Vagina (tissue), 2 donors: ENCODE data around the gene HMGN2. TPM values are rescaled to one million over a fixed set of nuclear protein-coding genes. Genes with fewer than 3 reads are reported as not detected.

Experiments used
- DNase-seq, 2 donors: peaks; one replicate each; pipeline ENCODE4 v3.0.0-alpha.2; 2017; ENCODE audit errors: extremely low spot score in 2 of 2
- H3K27ac ChIP-seq: fragments of 200-600 bp; sonication (generic); one replicate; pipeline ENCODE4 v1.5.1; 2019
- H3K27me3 ChIP-seq: fragments of 200-600 bp; sonication (generic); one replicate; pipeline ENCODE4 v1.5.1; 2019
- H3K36me3 ChIP-seq, 2 donors: fragments of 200-600 bp; sonication (generic); one replicate each; pipeline ENCODE4 v1.5.1; 2017 to 2019
- H3K4me1 ChIP-seq: fragments of 200-600 bp; sonication (generic); one replicate; pipeline ENCODE4 v1.5.1; 2019
- H3K4me3 ChIP-seq, 2 donors: fragments of 200-600 bp; sonication (generic); 1 replicate in 1 of 2; 2 replicates in 1 of 2; pipeline ENCODE4 v1.5.1; 2016 to 2019
- H3K9me3 ChIP-seq: fragments of 200-600 bp; sonication (generic); one replicate; pipeline ENCODE4 v1.5.1; 2019
- CTCF ChIP-seq, 3 experiments: fragments of 450-650 bp in 2 of 3; fragments of 200-600 bp in 1 of 3; sonication (generic) in 1 of 3; IDR thresholded peaks; one replicate each; pipeline ENCODE4 v1.5.1; 2017 to 2019; ENCODE audit warnings: antibody characterized with exemption in 3 of 3, mild to moderate bottlenecking in 2 of 3, moderate library complexity in 2 of 3
- POLR2A ChIP-seq, 2 donors: fragments of 450-650 bp; IDR thresholded peaks; one replicate each; pipeline ENCODE4 v1.6.1; 2017; ENCODE audit warnings: antibody characterized with exemption in 2 of 2, mild to moderate bottlenecking in 2 of 2, moderate library complexity in 2 of 2
- POLR2AphosphoS5 ChIP-seq, 2 donors: sonication (generic); formaldehyde crosslinking; IDR thresholded peaks; one replicate each; pipeline ENCODE4 v1.9.0; 2017; ENCODE audit warnings: antibody characterized with exemption in 2 of 2, mild to moderate bottlenecking in 2 of 2, low read depth in 1 of 2; ENCODE audit not compliant: insufficient read depth in 1 of 2
- intact Hi-C: fragments of 100-400 bp; cut with DNase I; formaldehyde crosslinking; loops from one replicate; pipeline ENCODE4 v1.15.1; 2023
- total RNA-seq: library from RNA; depleted of rRNA; stranded (reverse); fragments of >200 nt; gene quantifications from one replicate; pipeline ENCODE4 v1.2.3, GENCODE V29; 2016

HMGN2 gene
- total RNA-seq, 1 donor from 2014 or later = 127 TPM

GRCh38 chr1:26517766-26518049 lies 45.5 kb downstream of the HMGN2 start:
- TF ChIP-seq CTCF (IDR thresholded peaks at IDR 0.05) = no peak
- no peak for TF ChIP-seq POLR2AphosphoS5 (IDR thresholded peaks at IDR 0.05; ENCODE audit: insufficient read depth in 1 of 2, low read depth in 1 of 2)
- TF ChIP-seq POLR2A (IDR thresholded peaks at IDR 0.05) = no peak
- Histone ChIP-seq H3K4me3 (no peak overlapping the region), H3K27ac (no peak overlapping the region), H3K27me3 (no peaks in the 10 kb centered on the region), H3K4me1 (no peaks in the 10 kb centered on the region), H3K36me3 (no peaks in the 10 kb centered on the region), H3K9me3 (no peaks in the 10 kb centered on the region)
- intact Hi-C loops = no loop called here
- no peak for DNase-seq

- intact Hi-C loops = no loop called here
- H3K27me3 ChIP-seq = no peaks in the 10 kb centered on the region
- no peak for DNase-seq
- H3K4me1 ChIP-seq = no peaks in the 10 kb centered on the region
- no peak overlapping the region for H3K4me3 ChIP-seq
- no peak overlapping the region for H3K27ac ChIP-seq
- H3K9me3 ChIP-seq = no peaks in the 10 kb centered on the region
- TF ChIP-seq POLR2AphosphoS5 (IDR thresholded peaks at IDR 0.05; ENCODE audit: insufficient read depth in 1 of 2, low read depth in 1 of 2) = no peak
- no peak for TF ChIP-seq POLR2A (IDR thresholded peaks at IDR 0.05)
- H3K36me3 ChIP-seq = no peaks in the 10 kb centered on the region
Measured at GRCh38 chr1:26518355-26518754, 46.1 kb downstream of the HMGN2 start.

GRCh38 chr1:26520339-26520738 lies 48.1 kb downstream of the HMGN2 start:
- H3K27ac ChIP-seq = no peak overlapping the region
- no peaks in the 10 kb centered on the region for H3K9me3 ChIP-seq
- no peaks in the 10 kb centered on the region for H3K36me3 ChIP-seq
- no peak for DNase-seq
- intact Hi-C loops = no loop called here
- no peak overlapping the region for H3K4me3 ChIP-seq
- TF ChIP-seq POLR2AphosphoS5 (IDR thresholded peaks at IDR 0.05; ENCODE audit: insufficient read depth in 1 of 2, low read depth in 1 of 2) (no peak), POLR2A (IDR thresholded peaks at IDR 0.05) (no peak), CTCF (IDR thresholded peaks at IDR 0.05) (no peak)
- H3K27me3 ChIP-seq = no peaks in the 10 kb centered on the region
- no peaks in the 10 kb centered on the region for H3K4me1 ChIP-seq

DNA sequence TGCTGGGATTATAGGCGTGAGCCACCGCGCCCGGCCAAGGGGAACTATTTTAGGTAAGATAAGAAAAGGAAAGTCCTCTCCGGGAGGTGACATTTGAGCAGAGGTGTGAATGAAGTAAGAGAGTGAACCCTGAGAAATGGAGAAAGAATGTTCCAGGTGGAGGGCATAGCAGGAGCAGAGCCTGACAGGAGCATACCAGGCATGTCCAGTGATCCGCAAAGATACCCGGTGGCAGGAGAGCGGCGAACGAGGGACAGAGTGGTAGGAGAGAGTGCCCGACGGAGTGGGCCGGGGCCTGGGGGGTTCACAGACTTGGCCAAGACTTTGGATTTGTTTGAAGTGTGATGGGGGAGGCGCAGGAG lies 49.4 kb downstream of the HMGN2 start:
- DNase-seq = no peak
- Histone ChIP-seq H3K36me3 (no peaks in the 10 kb centered on the region), H3K4me3 (no peak overlapping the region), H3K27ac (no peak overlapping the region), H3K9me3 (no peaks in the 10 kb centered on the region), H3K4me1 (no peaks in the 10 kb centered on the region), H3K27me3 (no peaks in the 10 kb centered on the region)
- intact Hi-C loops = no loop called here
- no peak for TF ChIP-seq POLR2A (IDR thresholded peaks at IDR 0.05)
- no peak for TF ChIP-seq CTCF (IDR thresholded peaks at IDR 0.05)
- TF ChIP-seq POLR2AphosphoS5 (IDR thresholded peaks at IDR 0.05; ENCODE audit: insufficient read depth in 1 of 2, low read depth in 1 of 2) = no peak

DNA sequence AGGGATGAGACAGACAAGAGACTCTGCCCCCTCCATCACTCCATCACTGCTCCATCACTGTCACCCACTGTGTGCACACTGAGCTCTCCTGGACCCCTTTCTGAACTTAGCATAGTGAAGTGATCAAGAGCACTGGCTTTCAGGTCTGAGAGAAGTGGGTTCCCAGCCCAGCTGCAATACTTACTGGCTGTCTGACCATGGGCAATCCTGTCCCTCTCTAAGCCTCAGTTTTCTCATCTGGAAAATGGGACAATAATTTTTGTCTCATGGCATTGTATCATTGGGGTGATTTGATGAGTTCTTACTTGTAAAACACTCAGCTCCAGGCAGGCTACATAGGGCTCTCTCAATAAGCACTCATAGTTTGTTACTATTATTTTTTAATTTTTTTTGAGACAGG lies 49.8 kb downstream of the HMGN2 start:
- Histone ChIP-seq H3K27me3 (no peaks in the 10 kb centered on the region), H3K27ac (no peak overlapping the region), H3K36me3 (no peaks in the 10 kb centered on the region), H3K4me3 (no peak overlapping the region), H3K4me1 (no peaks in the 10 kb centered on the region), H3K9me3 (no peaks in the 10 kb centered on the region)
- intact Hi-C loops = no loop called here
- DNase-seq = no peak
- no peak for TF ChIP-seq POLR2AphosphoS5 (IDR thresholded peaks at IDR 0.05; ENCODE audit: insufficient read depth in 1 of 2, low read depth in 1 of 2)
- TF ChIP-seq POLR2A (IDR thresholded peaks at IDR 0.05) = no peak
- no peak for TF ChIP-seq CTCF (IDR thresholded peaks at IDR 0.05)

DNA sequence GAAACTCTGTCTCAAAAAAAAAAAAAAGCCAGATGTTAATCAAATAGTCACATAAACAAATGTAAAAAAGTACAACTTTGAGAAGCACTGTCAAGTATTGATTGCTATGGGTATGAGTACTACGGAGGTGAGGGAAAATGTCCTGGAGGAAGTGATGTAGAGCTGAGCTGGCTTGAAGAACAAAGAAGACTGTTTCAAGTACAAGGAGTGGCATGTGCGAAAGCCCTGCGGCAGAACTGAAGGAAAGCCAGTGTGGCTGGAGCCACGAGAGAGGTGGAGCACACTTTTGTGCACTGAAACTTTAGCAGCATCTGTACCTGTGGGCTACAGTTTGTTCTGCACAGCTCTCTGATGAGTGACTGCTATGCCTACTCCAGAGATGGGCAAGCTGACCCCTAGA lies 51.9 kb downstream of the HMGN2 start:
- no peaks in the 10 kb centered on the region for H3K4me1 ChIP-seq
- no peaks in the 10 kb centered on the region for H3K9me3 ChIP-seq
- no peak overlapping the region for H3K27ac ChIP-seq
- H3K36me3 ChIP-seq = no peaks in the 10 kb centered on the region
- TF ChIP-seq CTCF (IDR thresholded peaks at IDR 0.05) (no peak), POLR2AphosphoS5 (IDR thresholded peaks at IDR 0.05; ENCODE audit: insufficient read depth in 1 of 2, low read depth in 1 of 2) (no peak), POLR2A (IDR thresholded peaks at IDR 0.05) (no peak)
- intact Hi-C loops = no loop called here
- no peak overlapping the region for H3K4me3 ChIP-seq
- no peaks in the 10 kb centered on the region for H3K27me3 ChIP-seq
- no peak for DNase-seq
